Measurements from ENCODE around the gene ITGB4.

DNA sequence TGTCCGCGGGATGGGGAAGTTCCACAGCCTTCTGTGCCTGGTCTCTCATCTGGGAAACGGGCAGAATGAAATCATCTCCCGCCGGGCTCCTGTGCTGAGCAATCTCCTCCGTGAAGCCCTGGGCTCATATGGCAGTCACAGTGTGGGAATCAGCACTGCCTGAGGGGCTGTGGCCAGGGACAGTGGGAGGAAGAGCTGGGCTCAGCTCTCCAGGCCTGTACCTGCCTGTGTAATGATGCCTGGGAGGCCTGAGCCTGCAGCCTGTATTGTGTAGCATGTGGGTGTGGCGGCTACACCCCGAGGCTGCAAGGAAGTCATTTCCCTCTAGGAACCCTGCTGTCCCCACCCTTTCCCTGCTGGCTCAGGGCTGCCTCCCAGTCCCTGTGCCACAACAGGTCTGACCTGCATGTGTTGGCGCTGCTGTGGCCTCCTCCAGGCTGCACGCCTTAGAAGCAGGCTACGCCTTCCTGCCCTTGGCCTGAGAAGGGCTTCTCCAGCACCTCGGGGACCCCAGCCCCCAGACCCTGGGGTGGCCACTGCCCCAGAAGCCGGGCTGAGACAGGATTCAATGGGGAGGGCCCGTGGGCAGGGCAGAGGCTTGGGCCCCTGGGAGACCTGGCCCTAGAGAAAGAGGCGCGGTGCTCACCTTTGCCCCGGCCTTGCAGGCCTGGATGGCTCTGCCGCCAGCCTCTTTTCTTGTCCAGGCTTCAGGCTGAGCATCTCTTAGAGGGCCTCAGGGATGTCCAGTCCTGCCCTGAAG is 2.1 kb downstream of the ITGB4 start:
- TF ChIP-seq POLR2A (IDR thresholded peaks at IDR 0.05), result no peak
- no peak for TF ChIP-seq CTCF (IDR thresholded peaks at IDR 0.05)

Data from upper lobe of left lung (tissue), 4 donors.